IPS-11a (cell line): ENCODE results near the gene LLGL1.

Experiments
- H3K4me3 ChIP-seq: one replicate; pipeline ENCODE4 v1.5.1; 2013; ENCODE audit warnings: low read depth, low read length, control low read depth

LLGL1 gene

DNA sequence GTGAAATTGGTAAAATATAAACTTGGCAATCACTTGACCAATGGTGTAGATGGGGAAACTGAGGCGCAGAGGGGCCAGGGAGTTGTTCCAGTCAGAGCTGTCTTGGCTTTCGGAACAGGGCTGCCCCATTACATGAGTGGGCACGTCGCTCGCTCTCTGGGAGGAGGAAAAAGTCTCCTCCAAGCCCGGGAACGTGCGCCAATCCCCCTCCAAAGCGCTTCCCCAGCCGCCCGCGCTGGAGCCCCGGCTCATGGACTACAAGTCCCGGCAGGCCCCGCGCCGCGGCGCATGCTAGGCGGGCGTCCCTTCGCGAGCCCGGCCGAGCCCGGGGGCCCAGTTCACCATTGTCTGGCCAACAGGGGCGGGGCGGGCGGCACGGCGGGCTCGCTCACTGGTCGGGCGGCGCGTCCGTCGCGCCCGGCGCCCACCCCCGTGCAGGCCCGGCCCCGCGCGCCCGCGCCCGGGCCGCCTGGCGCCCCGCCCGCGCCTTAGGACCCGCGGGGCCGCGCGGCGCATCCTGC, at the start of gene LLGL1:
LLGL1 (plus strand) TSS at position 515 of the 521 bp plus-strand sequence. CDS start 48 bp downstream, outside the sequence.
- H3K4me3 ChIP-seq: peak within 1 kb of the TSS; percentile 84

DNA sequence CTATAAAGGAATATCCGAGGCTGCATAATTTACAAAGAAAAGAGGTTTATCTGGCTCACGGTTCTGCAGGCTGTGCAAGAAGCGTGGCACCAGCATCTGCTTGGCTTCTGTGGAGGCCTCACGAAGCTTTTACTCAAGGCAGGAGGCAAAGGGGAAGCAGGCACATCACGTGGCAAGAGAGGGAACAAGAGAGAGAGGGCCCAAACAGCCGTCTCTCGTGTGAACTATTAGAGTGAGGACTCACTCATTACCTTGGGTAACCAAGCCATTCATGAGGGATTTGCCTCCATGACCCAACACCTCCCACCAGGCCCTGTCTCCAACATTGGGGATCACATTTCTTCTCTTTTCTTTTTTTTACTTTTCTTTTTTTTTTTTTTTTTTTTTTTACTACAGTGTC, 49.3 kb upstream of the LLGL1 start:
- H3K4me3 ChIP-seq: no peak overlapping the region

DNA sequence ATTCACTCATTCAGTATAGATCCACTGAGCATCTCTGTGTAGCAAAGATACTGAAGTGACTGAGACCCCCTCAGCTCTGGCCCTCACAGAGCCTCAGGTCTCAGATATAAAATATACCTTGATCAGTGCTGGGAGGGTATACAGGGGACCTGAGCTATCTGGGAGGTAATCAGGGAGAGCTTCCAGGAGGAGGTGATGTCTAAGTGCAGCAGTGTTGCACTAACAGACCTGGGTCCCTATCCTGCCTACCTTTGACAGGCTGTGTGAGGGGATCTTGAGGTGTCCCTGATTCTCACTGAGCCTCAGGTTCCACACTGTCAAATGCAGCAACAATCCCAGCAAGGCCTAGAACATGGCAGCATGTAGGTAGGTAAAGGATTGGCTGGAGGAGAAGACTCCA, 48.3 kb upstream of the LLGL1 start:
- no peak overlapping the region for H3K4me3 ChIP-seq

DNA sequence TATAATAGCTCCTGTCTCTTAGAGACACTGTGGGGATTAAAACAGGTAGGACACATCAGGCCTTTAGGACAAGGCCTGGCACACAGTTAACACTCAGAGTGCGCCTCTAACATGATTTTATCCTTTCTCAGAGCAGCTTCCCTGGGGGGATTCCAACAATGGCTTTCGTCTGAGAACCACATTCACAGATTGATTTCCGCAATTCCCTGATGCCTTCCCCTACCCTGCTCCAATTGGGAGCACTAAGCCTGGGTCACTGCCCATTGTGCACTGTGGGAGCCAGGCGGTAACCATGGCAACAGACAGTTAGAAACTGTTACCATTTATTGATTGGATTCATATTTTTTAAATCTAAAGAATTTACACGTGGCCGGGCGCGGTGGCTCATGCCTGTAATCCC, 47.7 kb upstream of the LLGL1 start:
- no peak overlapping the region for H3K4me3 ChIP-seq

DNA sequence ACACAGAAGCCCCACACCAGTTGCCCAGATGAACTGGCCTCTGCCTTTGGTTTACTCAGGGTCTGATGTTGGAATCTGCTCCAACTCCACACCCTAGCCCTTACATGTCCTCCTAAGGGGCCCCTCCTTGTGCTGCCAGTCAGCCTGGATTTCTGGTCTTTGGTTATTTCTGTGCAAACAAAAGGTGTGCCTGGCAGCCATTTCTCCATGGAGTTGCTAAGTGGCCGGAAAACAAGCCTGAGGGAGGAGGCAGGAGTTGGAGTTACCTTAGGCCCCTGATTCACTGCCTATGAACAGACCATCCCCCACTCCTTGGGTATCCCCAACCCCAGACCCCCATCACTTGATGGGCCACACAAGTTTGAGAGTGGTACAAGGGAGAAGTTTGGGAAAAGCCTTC, 46.2 kb upstream of the LLGL1 start:
- no peak overlapping the region for H3K4me3 ChIP-seq

DNA sequence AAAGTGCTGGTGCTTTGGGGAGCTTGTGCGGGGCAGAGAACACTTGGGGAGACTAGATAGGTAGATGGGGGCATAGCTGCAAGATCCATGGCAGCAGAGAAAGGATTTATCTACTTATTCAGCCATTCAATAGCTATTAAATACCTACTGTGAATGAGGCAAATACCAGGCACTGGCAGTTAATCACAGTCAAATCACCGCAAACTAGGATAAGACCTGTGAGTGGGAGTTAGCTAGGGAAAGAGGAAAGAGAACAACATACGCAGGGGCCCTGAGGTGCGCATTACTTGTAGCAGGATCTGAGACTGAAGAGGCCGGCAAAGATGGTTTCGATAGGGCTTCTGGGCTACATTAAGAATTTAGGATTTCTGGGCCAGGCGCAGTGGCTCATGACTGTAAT, 45.6 kb upstream of the LLGL1 start:
- no peak overlapping the region for H3K4me3 ChIP-seq

DNA sequence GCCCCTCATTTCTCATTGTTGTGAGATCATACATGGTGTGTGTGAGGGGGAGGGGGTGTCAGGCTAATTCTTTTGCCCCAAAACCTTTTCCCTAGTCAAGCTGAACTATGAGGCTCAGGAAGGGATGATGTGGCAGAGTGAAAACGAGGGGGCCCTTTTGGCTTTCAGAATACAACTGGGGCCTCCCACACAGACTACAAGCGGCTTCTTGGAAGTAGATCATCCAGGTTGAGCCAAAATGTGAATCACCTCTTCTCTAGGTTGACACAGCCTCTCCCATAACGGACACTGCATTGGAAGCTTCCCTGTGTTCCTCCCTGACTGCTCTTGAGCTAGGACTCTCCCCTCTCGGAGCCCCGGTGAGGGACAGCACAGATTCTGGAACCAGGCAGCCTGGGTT, 44.1 kb upstream of the LLGL1 start:
- H3K4me3 ChIP-seq: no peak overlapping the region

DNA sequence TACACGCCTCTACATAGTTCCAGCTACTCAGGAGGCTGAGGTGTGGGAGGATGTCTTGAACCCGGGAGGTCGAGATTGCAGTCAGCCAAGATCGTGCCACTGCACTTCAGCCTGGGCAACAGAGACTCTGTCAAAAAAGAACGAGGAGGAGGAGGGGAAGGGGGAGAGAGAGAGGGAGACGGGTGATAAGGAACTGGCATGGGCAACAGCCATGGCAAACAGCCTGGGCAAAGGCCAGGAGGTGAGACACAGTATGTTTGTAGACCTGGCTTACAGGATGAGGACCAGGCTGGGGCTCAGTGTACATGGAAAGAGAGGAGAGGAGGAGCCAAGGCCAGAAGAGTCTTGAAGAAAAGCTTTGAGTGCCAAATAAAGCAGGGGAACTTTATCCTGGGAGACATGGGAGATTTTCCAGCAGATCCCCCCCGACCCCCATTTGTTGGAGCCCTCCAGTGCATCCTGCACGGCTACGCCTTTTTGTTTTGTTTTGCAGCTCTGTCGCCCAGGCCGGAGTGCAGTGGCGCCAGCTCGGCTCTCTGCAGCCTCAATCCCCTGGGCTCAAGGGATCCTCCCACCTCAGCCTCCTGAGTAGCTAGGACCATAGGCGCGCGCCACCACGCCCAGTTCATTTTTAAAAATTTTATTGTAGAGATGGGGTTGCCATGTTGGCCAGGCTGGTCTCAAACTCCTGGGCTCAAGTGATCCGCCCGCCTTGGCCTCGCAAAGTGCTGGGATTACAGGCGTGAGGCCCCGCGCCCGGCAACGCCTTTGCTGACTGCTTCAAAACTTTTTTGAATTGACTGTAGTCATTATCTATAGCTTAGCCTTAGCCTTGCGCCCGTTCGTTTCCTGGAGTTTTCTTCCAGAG, 43.1 kb upstream of the LLGL1 start:
- peak overlapping the region; percentile 86 for H3K4me3 ChIP-seq

DNA sequence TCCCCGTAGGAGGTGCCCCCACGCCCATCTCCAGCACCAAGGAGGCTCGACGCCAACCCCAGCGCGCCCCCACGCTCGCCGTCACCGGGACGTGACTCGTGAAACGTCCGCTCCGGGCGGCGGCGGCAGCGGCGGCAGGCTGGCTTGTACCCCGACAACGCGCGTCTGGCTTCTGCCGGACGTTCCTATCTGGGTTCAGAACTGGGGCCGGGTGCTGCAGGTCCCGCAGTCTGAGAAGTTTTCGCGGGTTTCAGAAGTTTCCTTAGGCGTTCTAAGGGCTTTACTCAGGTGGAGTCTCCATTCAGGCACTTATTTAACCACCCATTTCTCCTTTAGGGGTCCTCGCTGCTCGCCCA, 42.5 kb upstream of the LLGL1 start:
- H3K4me3 ChIP-seq: peak overlapping the region; percentile 86

DNA sequence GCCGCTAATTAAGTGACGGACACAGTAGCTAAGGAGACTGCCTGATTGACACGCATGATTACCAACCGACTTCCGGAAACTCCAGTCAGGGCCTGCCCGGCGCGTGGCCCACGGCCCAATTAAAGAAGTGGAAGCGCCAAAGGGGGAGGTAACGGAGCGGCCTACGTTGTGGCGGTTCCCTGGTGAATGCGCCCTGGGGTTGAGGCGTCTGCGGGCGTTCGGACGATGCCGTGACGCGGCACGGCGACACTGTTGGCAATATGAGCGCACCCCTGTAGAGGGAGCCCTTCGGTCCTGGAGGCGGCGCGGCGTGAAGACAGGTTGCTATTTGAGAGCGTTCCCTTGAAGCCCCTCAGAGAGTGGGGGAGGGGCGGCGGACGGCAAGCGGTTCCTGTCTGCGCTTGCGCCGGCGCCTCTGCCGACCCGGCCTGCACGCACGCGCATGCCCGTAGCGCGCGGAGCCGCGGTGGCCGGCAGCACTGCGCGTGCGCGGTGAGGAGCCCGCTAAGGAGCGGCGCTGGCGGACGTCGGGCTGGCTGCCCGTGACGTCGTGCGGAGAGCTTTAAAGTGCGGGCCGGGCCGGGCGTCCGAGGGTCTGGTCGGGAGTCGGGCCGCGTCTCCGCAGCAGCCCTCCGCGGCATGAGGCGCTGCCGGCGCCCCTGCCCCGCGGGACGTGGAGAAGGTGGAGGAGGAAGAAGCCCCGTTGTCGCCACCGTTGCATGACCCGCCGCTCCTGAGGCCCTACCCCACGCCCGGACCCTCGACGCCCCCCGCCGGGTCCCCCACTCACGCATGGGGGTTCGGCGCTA, 41.9 kb upstream of the LLGL1 start, which contains the start of gene ALKBH5:
ALKBH5 (plus strand) TSS at position 495 of the 809 bp plus-strand sequence. CDS start 416 bp downstream, outside the sequence.
- H3K4me3 ChIP-seq: peak within 1 kb of the TSS; percentile 86

DNA sequence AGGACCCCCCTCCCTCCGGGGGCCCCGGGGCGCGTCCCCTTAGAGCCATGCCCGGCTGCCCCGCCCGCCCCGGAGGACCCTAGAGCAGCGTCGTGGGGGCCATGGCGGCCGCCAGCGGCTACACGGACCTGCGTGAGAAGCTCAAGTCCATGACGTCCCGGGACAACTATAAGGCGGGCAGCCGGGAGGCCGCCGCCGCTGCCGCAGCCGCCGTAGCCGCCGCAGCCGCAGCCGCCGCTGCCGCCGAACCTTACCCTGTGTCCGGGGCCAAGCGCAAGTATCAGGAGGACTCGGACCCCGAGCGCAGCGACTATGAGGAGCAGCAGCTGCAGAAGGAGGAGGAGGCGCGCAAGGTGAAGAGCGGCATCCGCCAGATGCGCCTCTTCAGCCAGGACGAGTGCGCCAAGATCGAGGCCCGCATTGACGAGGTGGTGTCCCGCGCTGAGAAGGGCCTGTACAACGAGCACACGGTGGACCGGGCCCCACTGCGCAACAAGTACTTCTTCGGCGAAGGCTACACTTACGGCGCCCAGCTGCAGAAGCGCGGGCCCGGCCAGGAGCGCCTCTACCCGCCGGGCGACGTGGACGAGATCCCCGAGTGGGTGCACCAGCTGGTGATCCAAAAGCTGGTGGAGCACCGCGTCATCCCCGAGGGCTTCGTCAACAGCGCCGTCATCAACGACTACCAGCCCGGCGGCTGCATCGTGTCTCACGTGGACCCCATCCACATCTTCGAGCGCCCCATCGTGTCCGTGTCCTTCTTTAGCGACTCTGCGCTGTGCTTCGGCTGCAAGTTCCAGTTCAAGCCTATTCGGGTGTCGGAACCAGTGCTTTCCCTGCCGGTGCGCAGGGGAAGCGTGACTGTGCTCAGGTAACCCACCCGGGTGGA, 41.0 kb upstream of the LLGL1 start:
- peak overlapping the region; percentile 86 for H3K4me3 ChIP-seq

DNA sequence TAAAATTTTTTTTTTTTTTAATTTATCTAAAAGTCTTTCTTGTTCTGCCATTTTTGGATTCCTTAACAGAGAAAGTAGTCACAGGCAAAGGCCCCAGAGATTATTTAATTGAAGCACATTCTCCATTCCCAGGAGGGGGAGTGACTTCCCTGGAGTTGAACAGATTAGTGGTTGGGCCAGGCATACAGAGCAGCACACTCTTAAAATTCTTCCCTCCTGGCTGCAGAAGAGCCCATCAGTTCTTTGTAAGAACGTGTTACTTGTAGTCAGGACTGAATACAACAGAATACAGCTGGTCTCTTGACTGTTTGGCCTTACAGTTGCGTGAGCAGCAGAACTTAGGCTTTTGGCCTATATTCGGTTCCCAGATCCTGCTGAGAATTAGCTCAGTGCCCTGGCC, 40.0 kb upstream of the LLGL1 start:
- H3K4me3 ChIP-seq: peak overlapping the region; percentile 15

DNA sequence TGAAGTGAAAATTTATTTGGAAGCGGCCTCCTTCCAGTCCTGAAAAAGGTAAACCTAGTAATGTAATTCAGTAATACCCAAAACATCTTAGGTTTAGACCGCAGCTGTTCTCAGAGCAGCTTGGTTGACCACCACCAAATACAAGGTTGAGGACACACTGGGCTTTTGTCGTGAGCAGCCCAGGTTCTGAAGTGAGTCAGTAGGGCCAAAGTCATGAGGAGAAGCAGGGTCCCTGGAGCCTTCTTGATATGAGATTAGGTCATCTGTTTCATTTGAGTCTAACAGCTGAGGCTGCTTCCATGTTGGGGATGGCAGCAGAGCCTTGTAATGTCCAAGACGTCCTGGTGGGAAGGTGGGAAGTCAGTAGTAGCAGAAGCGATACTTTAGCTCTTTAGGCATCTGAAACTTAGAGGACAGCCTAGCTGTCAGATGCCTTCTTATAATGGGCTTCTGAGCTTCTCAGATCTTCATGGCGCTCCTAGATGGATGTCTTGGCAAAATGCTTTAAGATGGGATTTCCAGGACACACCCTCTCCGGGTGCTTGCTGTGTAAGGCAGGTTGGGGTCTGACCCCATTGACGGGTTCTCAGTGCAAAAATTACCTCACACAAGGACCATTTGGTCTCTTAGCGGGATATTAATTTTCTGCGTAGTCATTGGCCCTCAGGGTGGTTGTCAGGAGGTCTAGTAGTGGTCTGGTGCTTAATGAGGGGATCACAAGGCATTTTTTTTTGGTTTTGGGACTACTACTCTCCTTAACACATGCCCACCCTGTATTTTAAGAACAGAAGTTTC, 39.4 kb upstream of the LLGL1 start:
- H3K4me3 ChIP-seq: peak overlapping the region; percentile 15

DNA sequence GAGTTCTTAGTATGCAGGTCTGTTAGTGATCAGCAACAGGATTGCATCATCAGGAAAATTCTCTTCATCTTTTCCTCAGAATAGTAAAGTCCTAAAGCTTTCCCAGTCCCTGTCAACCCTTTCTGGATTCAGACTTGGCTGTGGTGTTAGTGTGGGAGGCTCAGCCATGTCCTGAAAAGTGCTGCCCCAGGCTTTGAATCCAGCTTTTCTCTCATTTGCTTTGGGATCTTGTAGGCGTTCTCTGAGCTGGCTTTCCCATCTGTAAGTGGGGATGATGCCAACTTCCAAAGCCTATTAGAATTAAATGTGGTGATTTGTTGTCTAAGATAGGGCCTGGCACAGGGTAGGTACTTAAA, 38.8 kb upstream of the LLGL1 start:
- H3K4me3 ChIP-seq: no peak overlapping the region

DNA sequence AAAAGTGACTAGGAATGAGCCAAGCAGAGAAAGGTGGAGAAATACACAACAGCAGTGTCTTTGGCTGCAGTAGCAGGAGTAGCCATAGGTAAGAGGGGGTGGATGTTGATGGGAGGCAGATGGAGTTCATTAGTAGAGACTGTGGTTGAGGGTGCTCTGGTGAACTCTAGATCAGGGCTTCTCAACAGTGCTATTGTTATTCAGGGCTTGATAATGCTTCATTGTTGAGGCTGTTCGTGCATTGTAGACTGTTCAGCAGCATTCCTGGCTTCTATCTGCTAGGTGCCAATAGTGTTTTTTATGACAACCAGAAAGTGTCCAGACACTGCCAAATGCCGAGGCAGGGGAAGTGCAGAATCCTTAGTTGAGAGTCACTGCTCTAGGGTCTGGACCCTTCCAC, 38.2 kb upstream of the LLGL1 start:
- H3K4me3 ChIP-seq: no peak overlapping the region

DNA sequence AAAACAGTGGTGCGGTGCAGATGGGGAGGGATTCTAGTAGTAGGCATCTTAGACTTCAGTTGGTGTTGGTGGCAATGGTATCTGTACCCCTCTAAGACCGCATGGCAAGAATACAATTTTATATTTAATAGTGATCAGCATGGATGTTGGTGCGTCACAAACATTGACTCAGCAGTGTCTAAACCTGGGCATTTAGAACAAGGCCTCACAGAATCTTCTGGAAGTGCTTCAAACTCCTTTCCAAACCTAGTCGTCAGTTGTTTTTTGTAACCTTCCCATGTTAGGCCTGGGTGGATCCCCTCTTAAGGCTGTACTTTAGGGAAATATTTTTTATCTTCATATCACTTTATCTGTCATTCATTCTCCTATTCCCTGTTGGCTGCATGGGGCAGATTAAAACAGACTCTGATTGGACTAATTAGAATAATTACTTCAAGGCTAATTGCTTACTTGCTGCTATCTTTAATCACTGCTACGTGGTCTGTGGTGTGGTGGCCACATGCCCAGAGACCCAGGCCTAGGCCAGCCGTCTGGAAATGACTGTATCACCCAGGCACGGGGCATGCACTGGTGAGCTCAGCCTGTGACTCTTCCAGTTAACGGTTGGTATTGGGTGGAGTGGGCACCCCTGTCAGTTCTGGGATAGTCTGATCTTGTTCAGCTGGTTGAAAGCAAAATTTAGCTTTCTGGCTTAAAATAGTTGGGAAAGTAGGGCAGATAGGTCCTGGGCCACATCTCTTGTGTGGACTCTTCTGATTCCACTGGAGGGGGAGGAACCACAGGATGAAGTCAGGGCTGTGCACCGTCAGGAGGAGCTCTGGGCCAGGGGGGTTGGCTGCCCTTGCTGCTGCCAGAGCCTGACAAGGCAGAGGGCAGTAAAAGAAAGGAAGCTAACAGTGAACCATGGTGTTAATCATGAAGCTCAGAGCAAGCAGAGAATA, 37.3 kb upstream of the LLGL1 start:
- H3K4me3 ChIP-seq: no peak overlapping the region

DNA sequence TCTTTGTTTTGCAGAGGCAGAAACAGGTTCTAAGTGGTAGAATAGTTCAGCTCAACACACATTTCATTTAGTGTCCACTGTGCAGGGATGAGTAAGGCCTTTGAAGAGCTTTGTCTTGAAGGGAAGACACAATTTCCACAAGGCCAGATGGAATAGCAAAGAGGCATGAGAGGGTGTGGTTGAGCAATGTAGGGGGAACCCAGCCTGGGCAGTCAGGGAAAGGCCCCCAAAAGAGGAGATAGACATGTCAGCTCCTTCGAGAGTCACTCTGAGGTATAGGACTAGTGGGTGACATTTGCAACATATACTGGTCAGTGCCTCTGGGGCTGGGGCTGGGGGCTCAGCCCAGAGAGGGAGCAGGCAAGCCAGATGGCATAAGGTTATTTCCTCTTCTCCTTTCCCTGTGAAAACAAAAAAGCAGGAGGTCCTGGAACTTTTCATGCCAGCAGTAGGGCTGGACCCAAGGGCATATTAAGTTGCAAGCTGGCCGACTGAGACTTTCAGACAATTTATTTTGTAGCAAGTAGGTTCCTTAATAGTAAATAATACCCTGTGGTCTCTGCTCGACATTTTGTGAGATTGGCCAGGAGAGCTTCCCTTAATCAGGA, 34.7 kb upstream of the LLGL1 start:
- no peak overlapping the region for H3K4me3 ChIP-seq

DNA sequence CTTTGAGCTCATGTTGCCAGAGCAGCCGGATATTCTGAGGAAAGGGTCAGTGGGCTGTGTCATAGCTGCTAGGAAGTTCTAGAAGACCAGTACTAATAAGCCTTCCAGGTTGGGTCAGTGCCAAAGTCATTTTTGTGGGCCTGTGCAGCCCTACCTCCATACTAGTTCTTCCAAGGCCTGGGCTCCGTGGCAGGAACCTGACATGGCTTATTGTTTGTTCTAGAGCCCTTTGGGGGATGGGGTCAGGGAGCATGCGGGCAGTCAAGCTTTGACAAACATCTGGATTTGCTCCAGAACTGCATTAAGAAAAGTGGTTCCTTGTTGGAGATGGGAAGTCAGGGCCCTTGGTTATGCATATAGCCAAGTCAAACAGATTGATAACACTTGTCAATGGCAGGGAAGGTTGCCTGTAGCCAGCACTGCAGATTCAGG, 34.2 kb upstream of the LLGL1 start:
- no peak overlapping the region for H3K4me3 ChIP-seq

DNA sequence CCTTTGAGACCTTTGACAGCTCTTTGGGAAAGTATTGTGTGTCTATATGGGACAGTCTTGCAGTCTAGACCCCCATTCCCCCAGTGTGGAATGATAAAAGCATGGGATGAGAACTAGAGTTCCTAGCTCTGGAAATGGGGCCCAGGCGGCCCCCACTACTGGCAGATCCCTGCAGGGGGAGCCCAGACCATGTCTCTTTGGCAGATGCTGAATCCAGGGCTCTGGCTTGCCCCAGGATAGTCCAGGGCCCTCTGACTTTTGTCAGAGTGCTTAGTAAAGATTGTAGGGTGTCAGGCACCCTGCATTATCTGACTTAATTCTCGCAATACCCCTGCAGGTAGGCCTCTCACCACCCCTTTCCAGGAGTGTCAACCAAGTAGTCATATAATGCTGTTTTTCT, 33.5 kb upstream of the LLGL1 start:
- no peak overlapping the region for H3K4me3 ChIP-seq
